Trophoblast cell (in vitro differentiated cells and primary cell): ENCODE data around the gene AUTS2.

Experiments
- DNase-seq, 2 donors: peaks; one replicate each; pipeline ENCODE4 v3.0.0-alpha.2; 2016
- H2AFZ ChIP-seq: 2 replicates; pipeline ENCODE4 v1.6.1; 2013; ENCODE audit warnings: low read length, moderate library complexity, mild to moderate bottlenecking; ENCODE audit not compliant: insufficient read depth, poor library complexity
- H2AK5ac ChIP-seq: 2 replicates; pipeline ENCODE4 v1.6.1; 2013; ENCODE audit warnings: mild to moderate bottlenecking, low read length
- H2BK120ac ChIP-seq: 2 replicates; pipeline ENCODE4 v1.6.1; 2013; ENCODE audit warnings: low read length, mild to moderate bottlenecking, moderate library complexity; ENCODE audit not compliant: insufficient read depth, poor library complexity
- H2BK12ac ChIP-seq: 2 replicates; pipeline ENCODE4 v1.6.1; 2013; ENCODE audit warnings: mild to moderate bottlenecking, low read length, moderate library complexity
- H2BK5ac ChIP-seq: 2 replicates; pipeline ENCODE4 v1.6.1; 2013; ENCODE audit warnings: low read length, low read depth, moderate library complexity, mild to moderate bottlenecking; ENCODE audit not compliant: poor library complexity
- H3K14ac ChIP-seq: 2 replicates; pipeline ENCODE4 v1.6.1; 2013; ENCODE audit warnings: mild to moderate bottlenecking, low read length
- H3K18ac ChIP-seq: 2 replicates; pipeline ENCODE4 v1.6.1; 2013; ENCODE audit warnings: mild to moderate bottlenecking, low read length
- H3K23ac ChIP-seq: 2 replicates; pipeline ENCODE4 v1.6.1; 2013; ENCODE audit warnings: low read length
- H3K27ac ChIP-seq: 2 replicates; pipeline ENCODE4 v1.5.1; 2013; ENCODE audit warnings: low read depth, mild to moderate bottlenecking, inconsistent platforms, low read length, moderate library complexity
- H3K27me3 ChIP-seq: 2 replicates; pipeline ENCODE4 v1.6.1; 2013; ENCODE audit warnings: inconsistent platforms, mild to moderate bottlenecking, low read length, moderate library complexity; ENCODE audit not compliant: insufficient read depth
- H3K36me3 ChIP-seq, 2 experiments: 1 replicate in 1 of 2; 2 replicates in 1 of 2; pipeline ENCODE4 v1.6.1; 2013; ENCODE audit warnings: low read length in 2 of 2, mild to moderate bottlenecking in 2 of 2, moderate library complexity in 1 of 2; ENCODE audit not compliant: insufficient read depth in 2 of 2, control insufficient read depth in 1 of 2
- H3K4ac ChIP-seq: 2 replicates; pipeline ENCODE4 v1.6.1; 2013; ENCODE audit warnings: low read depth, mild to moderate bottlenecking, low read length, moderate library complexity
- H3K4me1 ChIP-seq, 2 experiments: 1 replicate in 1 of 2; 2 replicates in 1 of 2; pipeline ENCODE4 v1.6.1; 2013; ENCODE audit warnings: low read length in 2 of 2, mild to moderate bottlenecking in 2 of 2, moderate library complexity in 1 of 2; ENCODE audit not compliant: insufficient read depth in 2 of 2, control insufficient read depth in 1 of 2
- H3K4me2 ChIP-seq: 2 replicates; pipeline ENCODE4 v1.6.1; 2013; ENCODE audit warnings: inconsistent platforms, mild to moderate bottlenecking, low read length, moderate library complexity
- H3K4me3 ChIP-seq: 2 replicates; pipeline ENCODE4 v1.5.1; 2013; ENCODE audit warnings: mild to moderate bottlenecking, low read depth, low read length, inconsistent platforms
- H3K79me1 ChIP-seq: one replicate; pipeline ENCODE4 v1.6.1; 2013; ENCODE audit warnings: low read length
- H3K79me2 ChIP-seq: 2 replicates; pipeline ENCODE4 v1.6.1; 2013; ENCODE audit warnings: low read length, mild to moderate bottlenecking; ENCODE audit not compliant: control insufficient read depth, insufficient read depth, poor library complexity
- H3K9ac ChIP-seq: 2 replicates; pipeline ENCODE4 v1.6.1; 2013; ENCODE audit warnings: mild to moderate bottlenecking, low read length
- H3K9me3 ChIP-seq: 2 replicates; pipeline ENCODE4 v1.6.1; 2013; ENCODE audit warnings: low read depth, mild to moderate bottlenecking, control low read depth, inconsistent platforms, low read length; ENCODE audit not compliant: insufficient read depth
- H4K12ac ChIP-seq: 2 replicates; pipeline ENCODE4 v1.6.1; 2013; ENCODE audit warnings: low read depth, mild to moderate bottlenecking, low read length, moderate library complexity
- H4K8ac ChIP-seq: 2 replicates; pipeline ENCODE4 v1.6.1; 2013; ENCODE audit warnings: low read depth, mild to moderate bottlenecking, low read length, moderate library complexity
- H4K91ac ChIP-seq: one replicate; pipeline ENCODE4 v1.6.1; 2013; ENCODE audit warnings: low read depth, mild to moderate bottlenecking, low read length, moderate library complexity
- WGBS: extraction: QIAGEN DNeasy Blood & Tissue Kit; methylation state at CpG from one replicate; pipeline ENCODE4 v1.1.7; 2013; ENCODE audit warnings: missing lambda C conversion rate; ENCODE audit not compliant: insufficient read length, insufficient coverage; ENCODE audit errors: extremely low coverage; 5-methylcytosine and 5-hydroxymethylcytosine counted together

AUTS2 gene

DNA sequence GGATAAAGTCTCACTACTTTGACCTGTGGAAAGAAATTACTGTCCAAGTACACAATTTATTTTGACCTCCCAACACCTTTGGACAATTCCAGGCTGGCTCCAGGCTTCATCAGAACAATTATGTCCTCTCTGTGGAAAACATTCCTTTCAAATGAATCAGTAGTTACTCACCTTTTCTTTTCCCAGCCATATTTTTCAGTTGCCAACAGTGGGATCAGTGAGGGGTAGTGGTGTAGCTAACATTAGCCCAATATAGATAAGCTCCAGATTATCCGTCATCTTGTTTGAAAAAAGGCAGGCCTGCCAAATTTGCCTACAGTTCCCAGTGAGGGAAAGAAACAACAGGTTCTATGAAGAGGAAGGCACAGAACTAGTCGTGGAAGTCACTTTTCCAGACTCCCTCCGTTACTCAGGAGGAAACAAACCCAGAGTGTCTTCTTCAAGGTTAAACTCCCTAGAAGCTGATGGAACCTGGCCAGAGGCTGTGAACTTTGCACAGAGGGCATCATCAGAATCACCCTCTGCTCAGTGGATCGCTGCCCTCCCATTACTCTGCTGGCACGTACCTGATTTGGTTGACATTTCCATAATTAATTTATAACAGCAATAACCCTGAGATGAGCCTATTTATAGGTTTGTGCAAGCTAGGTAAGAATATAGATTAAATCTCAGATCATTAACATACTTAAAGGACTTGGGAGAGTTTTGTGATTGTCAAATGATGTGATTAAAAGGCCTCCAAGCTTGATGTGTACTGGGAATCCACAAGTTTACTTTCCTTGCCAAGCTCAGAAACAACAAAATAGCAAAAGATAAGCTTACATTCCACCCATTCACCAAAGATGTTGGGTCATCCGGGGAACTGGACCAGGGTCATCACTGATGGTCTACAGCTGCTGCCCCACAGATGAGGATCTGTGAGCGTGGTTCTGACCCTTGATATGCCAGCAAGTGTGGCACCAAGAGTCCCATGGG is 879.0 kb downstream of the AUTS2 start:
- H2BK12ac ChIP-seq: no peak overlapping the region
- WGBS: no CpG with 5 or more reads among the region's 7 CpGs
- H3K9me3 ChIP-seq: no peaks in the 10 kb centered on the region
- peaks cover 6% of the 10 kb centered on the region for H3K79me1 ChIP-seq
- H3K18ac ChIP-seq: no peak overlapping the region
- H2BK5ac ChIP-seq: no peak overlapping the region
- H3K14ac ChIP-seq: no peak overlapping the region
- H3K23ac ChIP-seq: no peak overlapping the region
- no peak overlapping the region for H3K27ac ChIP-seq
- no peaks in the 10 kb centered on the region for H3K27me3 ChIP-seq
- H2AFZ ChIP-seq: no peak overlapping the region
- H4K8ac ChIP-seq: no peak overlapping the region
- H2AK5ac ChIP-seq: no peak overlapping the region
- no peak overlapping the region for H3K4me3 ChIP-seq
- no peak overlapping the region for H4K12ac ChIP-seq
- no peak overlapping the region for H3K9ac ChIP-seq
- no peak overlapping the region for H3K4me2 ChIP-seq
- no peak overlapping the region for H3K4ac ChIP-seq
- no peak overlapping the region for H4K91ac ChIP-seq
- H3K36me3 ChIP-seq: no peaks in the 10 kb centered on the region
- peak in 1 of 2 donors; percentile 2 for DNase-seq
- H2BK120ac ChIP-seq: no peak overlapping the region
- no peaks in the 10 kb centered on the region for H3K79me2 ChIP-seq
- H3K4me1 ChIP-seq: peaks cover 12 to 21% of the 10 kb centered on the region in 2 experiments

DNA sequence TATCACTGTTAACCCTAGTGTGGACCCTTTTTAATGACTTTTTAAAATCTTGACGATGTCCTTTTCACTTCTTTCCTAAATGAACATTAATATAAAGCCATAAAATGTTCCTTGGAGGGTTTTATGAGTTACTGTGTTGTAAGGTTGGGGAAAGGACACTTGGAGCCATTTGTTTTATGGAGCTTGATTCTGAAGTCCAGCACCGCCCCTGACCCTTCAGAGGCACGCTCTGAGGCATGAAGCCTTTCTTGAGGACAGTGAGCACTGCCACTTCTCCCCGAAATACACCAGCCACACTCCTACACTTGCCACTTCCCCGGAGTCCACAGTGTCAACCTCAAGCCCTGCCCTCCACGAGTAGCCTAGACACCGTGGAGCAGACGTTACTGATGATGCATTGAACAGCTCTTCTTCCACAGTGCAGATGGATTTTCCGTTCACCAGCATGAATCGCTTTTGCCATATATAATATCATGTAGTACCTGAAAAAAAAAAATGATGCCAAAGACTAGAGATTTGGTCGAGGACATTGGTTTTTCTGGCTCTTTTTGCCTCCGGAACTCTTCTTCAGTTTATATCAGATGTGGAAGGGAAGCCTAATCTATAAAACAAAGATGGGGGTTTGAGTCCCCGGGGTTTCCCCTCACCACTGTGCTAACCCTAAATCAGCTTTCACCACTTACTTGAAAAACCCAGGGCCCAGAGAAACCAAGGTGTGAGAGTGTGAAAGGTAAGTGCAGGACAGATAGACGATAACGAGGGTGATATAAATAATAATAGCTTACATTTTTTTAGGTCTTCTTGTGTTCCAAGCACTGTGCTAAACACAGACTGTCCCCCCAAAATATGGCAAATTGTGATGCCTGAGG is 881.1 kb downstream of the AUTS2 start:
- peaks cover 12 to 21% of the 10 kb centered on the region in 2 experiments for H3K4me1 ChIP-seq
- H4K12ac ChIP-seq: no peak overlapping the region
- H3K4ac ChIP-seq: no peak overlapping the region
- H3K4me3 ChIP-seq: no peak overlapping the region
- H2AK5ac ChIP-seq: peak overlapping the region; percentile 96
- no peak overlapping the region for H2AFZ ChIP-seq
- no peaks in the 10 kb centered on the region for H3K36me3 ChIP-seq
- no peak overlapping the region for H3K4me2 ChIP-seq
- no peak overlapping the region for H2BK120ac ChIP-seq
- peaks cover 6% of the 10 kb centered on the region for H3K79me1 ChIP-seq
- H3K27ac ChIP-seq: no peak overlapping the region
- H2BK5ac ChIP-seq: no peak overlapping the region
- WGBS: no CpG with 5 or more reads among the region's 15 CpGs
- no peaks in the 10 kb centered on the region for H3K9me3 ChIP-seq
- no peaks in the 10 kb centered on the region for H3K27me3 ChIP-seq
- no peak overlapping the region for H3K9ac ChIP-seq
- H3K14ac ChIP-seq: peak overlapping the region; percentile 80
- H4K8ac ChIP-seq: no peak overlapping the region
- no peaks in the 10 kb centered on the region for H3K79me2 ChIP-seq
- no peak overlapping the region for H3K18ac ChIP-seq
- no peak overlapping the region for H4K91ac ChIP-seq
- H3K23ac ChIP-seq: no peak overlapping the region
- DNase-seq: no peak
- peak overlapping the region; percentile 82 for H2BK12ac ChIP-seq

DNA sequence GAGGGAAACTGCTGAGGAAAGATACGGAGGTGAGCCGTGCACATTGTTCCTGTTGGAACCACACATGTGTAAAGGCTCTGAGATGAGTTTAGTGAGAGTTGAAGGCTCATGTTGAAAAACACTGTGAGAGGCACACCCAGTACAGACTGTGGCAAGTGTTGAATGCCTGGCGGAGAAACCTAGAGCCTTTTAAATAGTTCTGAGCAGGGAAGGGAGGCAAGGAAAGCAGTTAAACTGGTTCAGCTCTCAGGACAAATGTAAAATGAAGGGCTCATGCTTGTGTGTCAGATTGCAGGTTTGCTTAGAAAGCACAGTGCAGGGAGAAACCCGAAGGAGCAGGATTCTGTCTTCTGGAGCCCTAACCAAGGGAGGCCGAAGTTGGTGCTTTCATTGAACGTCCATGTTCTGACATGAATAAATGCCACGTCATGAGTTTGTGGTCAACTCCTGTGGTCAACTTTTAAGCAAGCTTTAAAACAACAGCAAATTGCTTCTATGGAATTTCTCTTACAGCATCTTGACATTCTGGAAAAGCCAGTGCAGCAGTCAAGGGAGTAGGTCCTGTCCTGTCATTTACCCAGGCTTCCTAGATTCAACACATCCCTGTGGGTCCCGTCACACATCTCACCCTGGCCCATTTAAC is 882.8 kb downstream of the AUTS2 start:
- Histone ChIP-seq H4K91ac (no peak overlapping the region), H3K23ac (no peak overlapping the region), H3K9me3 (no peaks in the 10 kb centered on the region), H3K79me2 (no peaks in the 10 kb centered on the region), H3K79me1 (peaks cover 6% of the 10 kb centered on the region), H3K18ac (no peak overlapping the region), H3K4me2 (peak overlapping the region; percentile 16), H3K27ac (no peak overlapping the region), H3K14ac (no peak overlapping the region), H4K8ac (no peak overlapping the region), H4K12ac (no peak overlapping the region), H2BK120ac (no peak overlapping the region), H3K36me3 (no peaks in the 10 kb centered on the region), H2BK5ac (no peak overlapping the region), H3K4me1 (peaks cover 12 to 17% of the 10 kb centered on the region in 2 experiments), H3K9ac (no peak overlapping the region), H3K27me3 (no peaks in the 10 kb centered on the region), H2BK12ac (no peak overlapping the region), H2AFZ (no peak overlapping the region), H2AK5ac (no peak overlapping the region), H3K4ac (no peak overlapping the region), H3K4me3 (no peak overlapping the region)
- no CpG with 5 or more reads among the region's 8 CpGs for WGBS
- peak in 1 of 2 donors; percentile 4 for DNase-seq

DNA sequence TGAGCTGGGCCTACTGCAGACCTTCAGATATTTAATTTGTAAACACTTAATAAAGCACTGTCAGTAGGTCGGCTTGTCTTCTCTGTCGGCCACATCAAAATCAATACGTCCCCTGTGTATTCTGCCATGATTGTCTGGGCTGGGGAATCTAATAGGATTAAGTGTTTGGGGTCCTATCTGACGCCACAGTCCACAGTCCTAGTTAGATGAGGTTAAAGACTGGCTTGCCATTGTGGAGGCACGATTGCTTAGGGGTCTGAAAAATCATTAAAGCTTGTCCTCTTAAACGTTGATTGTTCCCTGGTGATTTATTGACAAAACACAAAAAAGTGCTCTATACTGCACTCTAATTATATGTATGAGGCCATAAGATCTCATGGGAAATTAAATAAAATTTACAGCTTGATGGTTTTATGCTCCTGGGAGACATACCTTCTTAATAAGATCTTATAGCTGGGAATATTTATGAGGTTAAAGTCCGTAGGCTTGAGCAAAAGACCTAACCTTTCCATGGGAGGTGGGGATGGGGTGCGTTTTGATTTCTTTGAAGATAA is 883.4 kb downstream of the AUTS2 start:
- no peak overlapping the region for H3K4me2 ChIP-seq
- no peaks in the 10 kb centered on the region for H3K36me3 ChIP-seq
- no peak overlapping the region for H3K4ac ChIP-seq
- no peak overlapping the region for H4K91ac ChIP-seq
- H2BK12ac ChIP-seq: no peak overlapping the region
- H4K12ac ChIP-seq: no peak overlapping the region
- no peak overlapping the region for H3K9ac ChIP-seq
- no peak overlapping the region for H2AK5ac ChIP-seq
- peaks cover 12 to 14% of the 10 kb centered on the region in 2 experiments for H3K4me1 ChIP-seq
- H3K27me3 ChIP-seq: no peaks in the 10 kb centered on the region
- no peak for DNase-seq
- H3K4me3 ChIP-seq: no peak overlapping the region
- no peak overlapping the region for H3K14ac ChIP-seq
- no peak overlapping the region for H3K27ac ChIP-seq
- H2BK5ac ChIP-seq: no peak overlapping the region
- H3K79me1 ChIP-seq: peaks cover 6% of the 10 kb centered on the region
- WGBS: 100% methylated on average over 1 of the region's 8 CpGs
- H2AFZ ChIP-seq: no peak overlapping the region
- no peak overlapping the region for H3K23ac ChIP-seq
- H4K8ac ChIP-seq: no peak overlapping the region
- H2BK120ac ChIP-seq: no peak overlapping the region
- H3K79me2 ChIP-seq: no peaks in the 10 kb centered on the region
- H3K18ac ChIP-seq: no peak overlapping the region
- H3K9me3 ChIP-seq: no peaks in the 10 kb centered on the region
